Testis (tissue), 3 donors: ENCODE data around the gene SLC9A9. TPM values are rescaled to one million over a fixed set of nuclear protein-coding genes. Genes with fewer than 3 reads are reported as not detected.

Experiments
- DNase-seq: peaks from one replicate; pipeline ENCODE4 v3.0.0-alpha.2; 2019
- H3K27ac ChIP-seq, 2 donors: fragments of 200-600 bp; sonication (generic); one replicate each; pipeline ENCODE4 v1.5.1; 2019
- H3K27me3 ChIP-seq: fragments of 200-600 bp; sonication (generic); one replicate; pipeline ENCODE4 v1.5.1; 2019
- H3K36me3 ChIP-seq: fragments of 200-600 bp; sonication (generic); one replicate; pipeline ENCODE4 v1.5.1; 2017; ENCODE audit warnings: low read depth; ENCODE audit errors: missing control alignments
- H3K4me1 ChIP-seq: fragments of 200-600 bp; sonication (generic); one replicate; pipeline ENCODE4 v1.5.1; 2019
- H3K4me3 ChIP-seq, 2 donors: fragments of 200-600 bp; sonication (generic); one replicate each; pipeline ENCODE4 v1.5.1; 2017 to 2019
- H3K9me3 ChIP-seq: fragments of 200-600 bp; sonication (generic); one replicate; pipeline ENCODE4 v1.5.1; 2017
- POLR2A ChIP-seq: fragments of 450-650 bp; IDR thresholded peaks from one replicate; pipeline ENCODE4 v1.6.1; 2017; ENCODE audit warnings: antibody characterized with exemption, mild to moderate bottlenecking, moderate library complexity
- WGBS, 2 donors: methylation state at CpG; one replicate each; pipeline ENCODE4 v1.1.5; 2018; 5-methylcytosine and 5-hydroxymethylcytosine counted together
- intact Hi-C: fragments of 100-400 bp; cut with DNase I; formaldehyde crosslinking; loops from one replicate; pipeline ENCODE4 v1.15.1; 2023; ENCODE audit warnings: low total_unique reads
- polyA plus RNA-seq: library from polyadenylated mRNA; stranded (reverse); fragments of 350-450 nt; fragmentation: Illumina TruSeq; extraction: RNeasy Lipid Tissue Mini Kit (QIAGEN cat#74804); gene quantifications from one replicate; pipeline ENCODE4 v1.2.3, GENCODE V29; 2014; ENCODE audit warnings: low read depth, low replicate concordance; ENCODE audit not compliant: insufficient read depth
- total RNA-seq, 2 donors: library from RNA; depleted of rRNA; stranded (reverse); fragments of >200 nt; gene quantifications; one replicate each; pipeline ENCODE4 v1.2.3, GENCODE V29; 2016
- TF ChIP-seq, protein P1 (sequence below), 3 experiments: fragments of 450-650 bp in 2 of 3; fragments of 200-600 bp in 1 of 3; sonication (generic) in 1 of 3; IDR thresholded peaks; one replicate each; pipeline ENCODE4 v1.5.1; 2016 to 2019; ENCODE audit warnings: antibody characterized with exemption in 3 of 3, mild to moderate bottlenecking in 2 of 3, moderate library complexity in 1 of 3

Gene SLC9A9
- total and polyA plus RNA-seq, 3 donors from 2014 or later, result 2.7 to 6.6 (median 4.3) TPM

DNA sequence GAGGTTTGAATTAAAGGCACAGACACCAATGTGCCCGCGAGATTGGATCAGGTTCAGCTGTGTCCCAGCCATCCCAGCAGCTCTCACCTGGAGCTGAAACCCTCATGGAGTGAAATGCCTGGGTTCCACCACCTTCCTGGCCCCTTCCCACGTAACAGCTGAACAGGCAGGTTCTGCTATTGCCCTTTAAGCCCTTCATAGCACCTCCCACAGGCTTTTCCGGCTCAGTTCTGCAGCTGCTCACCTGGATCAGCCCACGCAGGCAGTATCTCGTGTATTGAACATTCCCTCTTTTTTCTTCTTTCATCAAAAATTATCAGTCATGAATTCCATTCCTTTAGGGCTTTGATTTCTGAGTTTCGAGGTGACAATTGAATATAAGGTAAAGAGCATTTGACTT is 129.8 kb downstream of the SLC9A9 start:
- intact Hi-C loops, result no loop called here
- WGBS, 2 donors, result 61 to 68% methylated on average over 7 of the region's 7 CpGs
- no peak overlapping the region for H3K4me3 ChIP-seq
- DNase-seq, result no peak
- no peaks in the 10 kb centered on the region for H3K9me3 ChIP-seq
- H3K27me3 ChIP-seq, result no peaks in the 10 kb centered on the region
- H3K36me3 ChIP-seq, result no peaks in the 10 kb centered on the region
- TF ChIP-seq, protein P1, sequence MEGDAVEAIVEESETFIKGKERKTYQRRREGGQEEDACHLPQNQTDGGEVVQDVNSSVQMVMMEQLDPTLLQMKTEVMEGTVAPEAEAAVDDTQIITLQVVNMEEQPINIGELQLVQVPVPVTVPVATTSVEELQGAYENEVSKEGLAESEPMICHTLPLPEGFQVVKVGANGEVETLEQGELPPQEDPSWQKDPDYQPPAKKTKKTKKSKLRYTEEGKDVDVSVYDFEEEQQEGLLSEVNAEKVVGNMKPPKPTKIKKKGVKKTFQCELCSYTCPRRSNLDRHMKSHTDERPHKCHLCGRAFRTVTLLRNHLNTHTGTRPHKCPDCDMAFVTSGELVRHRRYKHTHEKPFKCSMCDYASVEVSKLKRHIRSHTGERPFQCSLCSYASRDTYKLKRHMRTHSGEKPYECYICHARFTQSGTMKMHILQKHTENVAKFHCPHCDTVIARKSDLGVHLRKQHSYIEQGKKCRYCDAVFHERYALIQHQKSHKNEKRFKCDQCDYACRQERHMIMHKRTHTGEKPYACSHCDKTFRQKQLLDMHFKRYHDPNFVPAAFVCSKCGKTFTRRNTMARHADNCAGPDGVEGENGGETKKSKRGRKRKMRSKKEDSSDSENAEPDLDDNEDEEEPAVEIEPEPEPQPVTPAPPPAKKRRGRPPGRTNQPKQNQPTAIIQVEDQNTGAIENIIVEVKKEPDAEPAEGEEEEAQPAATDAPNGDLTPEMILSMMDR (IDR thresholded peaks at IDR 0.05), result no peak
- no peak for TF ChIP-seq POLR2A
- H3K4me1 ChIP-seq, result no peaks in the 10 kb centered on the region
- no peak overlapping the region for H3K27ac ChIP-seq

DNA sequence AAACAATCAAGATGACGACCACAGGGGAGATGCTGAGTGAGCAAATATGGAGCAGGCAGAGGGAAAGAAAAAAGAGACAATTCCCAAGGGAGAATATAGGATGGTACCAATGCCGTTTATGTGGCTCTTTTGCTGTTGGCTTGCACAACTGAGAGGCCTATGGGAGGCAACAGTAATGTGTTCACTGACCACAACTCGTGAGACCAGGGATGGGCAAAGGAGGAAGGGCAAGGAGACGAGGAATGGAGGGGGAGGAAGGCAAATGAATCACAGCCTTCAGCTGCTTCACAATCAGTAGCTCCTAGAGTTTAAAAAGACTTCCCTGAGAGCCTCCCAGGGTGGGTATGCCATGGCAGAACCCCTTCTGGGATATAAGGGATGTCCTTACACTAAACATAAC is 131.5 kb downstream of the SLC9A9 start:
- no peaks in the 10 kb centered on the region for H3K4me1 ChIP-seq
- no peaks in the 10 kb centered on the region for H3K9me3 ChIP-seq
- H3K27me3 ChIP-seq, result no peaks in the 10 kb centered on the region
- no peak overlapping the region for H3K4me3 ChIP-seq
- no peaks in the 10 kb centered on the region for H3K36me3 ChIP-seq
- WGBS, 2 donors, result 87 to 91% methylated on average over 4 of the region's 4 CpGs
- TF ChIP-seq, protein P1 (IDR thresholded peaks at IDR 0.05), result no peak
- no peak for TF ChIP-seq POLR2A
- intact Hi-C loops, result no loop called here
- no peak overlapping the region for H3K27ac ChIP-seq
- no peak for DNase-seq

DNA sequence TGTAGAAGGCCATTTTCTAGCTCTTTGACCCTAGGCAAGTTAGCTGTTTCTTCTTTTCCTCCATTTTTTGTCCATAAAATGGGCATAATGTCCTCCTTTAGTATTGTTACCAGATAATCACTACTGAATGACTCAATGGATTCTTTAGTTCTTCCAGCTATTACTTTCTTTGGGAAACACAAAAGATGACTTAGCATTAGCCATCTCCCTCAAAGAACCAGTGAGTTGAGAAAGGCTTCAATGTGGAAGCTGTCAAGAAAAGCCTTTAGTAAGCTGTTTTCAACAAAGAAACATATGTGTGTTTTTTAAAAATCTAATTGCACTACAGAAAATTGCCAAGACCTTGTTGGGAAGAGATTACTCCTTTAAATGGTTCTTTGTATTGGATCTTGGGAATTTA is 135.7 kb downstream of the SLC9A9 start:
- Histone ChIP-seq H3K4me3 (no peak overlapping the region), H3K36me3 (no peaks in the 10 kb centered on the region), H3K4me1 (no peaks in the 10 kb centered on the region), H3K27me3 (no peaks in the 10 kb centered on the region), H3K9me3 (no peaks in the 10 kb centered on the region), H3K27ac (no peak overlapping the region)
- intact Hi-C loops, result no loop called here
- TF ChIP-seq, protein P1 (IDR thresholded peaks at IDR 0.05), result no peak
- TF ChIP-seq POLR2A, result no peak
- no peak for DNase-seq

DNA sequence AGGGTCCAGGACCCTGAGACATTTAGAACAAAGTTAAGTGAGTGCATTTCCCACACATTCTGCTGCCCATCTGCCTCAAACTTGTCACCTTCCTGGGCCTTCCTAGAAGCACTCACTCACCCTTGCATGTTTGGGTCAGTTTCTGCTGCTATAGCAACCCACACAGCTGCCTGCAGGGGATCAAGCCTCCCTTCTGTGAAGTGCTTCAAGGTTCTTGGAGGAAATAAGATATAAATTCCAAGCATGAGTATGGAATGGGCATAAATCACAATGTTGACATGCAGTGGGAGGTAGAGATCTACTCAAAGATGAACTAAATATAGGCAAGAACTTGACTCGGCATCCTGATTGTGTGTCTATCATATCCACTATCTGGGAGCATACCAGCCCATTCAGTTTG is 140.4 kb downstream of the SLC9A9 start:
- no peak for TF ChIP-seq POLR2A
- TF ChIP-seq, protein P1 (IDR thresholded peaks at IDR 0.05), result no peak
- intact Hi-C loops, result no loop called here
- DNase-seq, result no peak
- Histone ChIP-seq H3K36me3 (no peaks in the 10 kb centered on the region), H3K4me3 (no peak overlapping the region), H3K27ac (no peak overlapping the region), H3K9me3 (no peaks in the 10 kb centered on the region), H3K4me1 (no peaks in the 10 kb centered on the region), H3K27me3 (no peaks in the 10 kb centered on the region)
- WGBS, 2 donors, result 43 to 69% methylated on average over 1 of the region's 1 CpG

DNA sequence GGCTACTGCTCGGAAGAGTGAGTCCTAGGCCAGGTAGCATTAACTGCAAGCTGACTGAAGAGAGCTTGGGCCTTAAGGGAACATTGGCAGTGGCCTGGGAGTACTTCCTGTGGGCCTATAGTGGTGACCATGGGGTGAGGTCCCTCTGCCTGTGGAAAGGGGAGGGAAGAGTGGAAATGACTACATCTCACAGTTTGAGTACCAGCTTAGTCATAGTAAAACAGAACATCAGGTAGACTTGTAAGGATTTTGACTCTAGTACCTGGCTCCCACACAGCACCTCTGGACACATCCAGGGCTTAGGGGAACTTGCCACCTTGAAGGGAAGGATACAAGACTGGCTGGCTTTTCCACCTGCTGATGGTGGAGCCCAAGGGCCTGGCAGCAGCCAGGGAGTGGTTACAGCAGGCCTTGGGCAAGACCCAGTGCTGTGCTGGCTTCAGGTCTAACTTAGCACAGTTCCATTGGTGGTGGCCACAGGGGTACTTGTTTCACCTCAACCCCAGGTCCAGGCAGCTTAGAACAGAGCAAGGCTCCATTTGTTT is 147.8 kb downstream of the SLC9A9 start:
- Histone ChIP-seq H3K4me3 (no peak overlapping the region), H3K27me3 (no peaks in the 10 kb centered on the region), H3K27ac (no peak overlapping the region), H3K9me3 (no peaks in the 10 kb centered on the region), H3K4me1 (no peaks in the 10 kb centered on the region), H3K36me3 (no peaks in the 10 kb centered on the region)
- TF ChIP-seq, protein P1 (IDR thresholded peaks at IDR 0.05), result no peak
- no peak for TF ChIP-seq POLR2A
- intact Hi-C loops, result no loop called here
- DNase-seq, result no peak
- WGBS, 2 donors, result 96 to 100% methylated on average over 1 of the region's 1 CpG
